ENCODE results near the gene COL27A1. TPM values are rescaled to one million over a fixed set of nuclear protein-coding genes. Genes with fewer than 3 reads are reported as not detected.

The COL27A1 gene
- total RNA-seq, 1 donor: 0.21 TPM

DNA sequence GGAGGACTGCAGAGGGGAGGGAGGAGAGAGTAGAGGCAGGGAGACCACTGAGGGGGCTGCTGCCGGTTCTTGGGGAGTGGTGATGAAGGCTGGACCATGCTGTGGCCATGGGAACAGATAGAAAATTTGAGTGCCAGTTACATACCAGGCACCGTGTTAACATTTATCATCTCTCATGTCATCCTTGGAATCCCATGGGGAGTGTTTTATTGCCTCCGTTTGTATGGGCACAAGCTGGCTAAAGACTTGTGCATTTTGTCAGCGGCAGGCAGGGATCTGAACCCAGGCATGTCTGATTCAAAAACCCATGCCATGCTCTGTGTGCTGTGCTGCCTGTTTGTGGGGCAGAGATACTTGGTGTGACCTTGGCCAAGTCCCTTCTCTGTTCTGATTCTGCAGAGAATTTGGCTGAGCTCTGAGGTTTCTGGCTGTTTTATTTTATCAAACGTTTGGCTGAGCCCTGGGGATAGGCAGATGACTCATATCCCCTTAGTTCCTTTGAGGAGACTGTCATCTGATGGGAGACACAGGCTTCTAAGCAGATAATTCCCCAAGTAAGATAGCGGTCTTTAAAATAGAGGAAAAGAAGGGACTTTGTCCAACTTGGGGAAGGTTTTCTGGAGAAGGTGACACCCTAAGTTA lies 22.2 kb downstream of the COL27A1 start:
- H3K4me1 ChIP-seq (ENCODE audit: insufficient read depth, low read length): no peaks in the 10 kb centered on the region
- H3K4me3 ChIP-seq (ENCODE audit: low read length): no peak overlapping the region
- no peaks in the 10 kb centered on the region for H3K9me3 ChIP-seq (ENCODE audit: low read depth, low read length)
- H3K27me3 ChIP-seq (ENCODE audit: insufficient read depth, low read length): no peaks in the 10 kb centered on the region

GRCh38 chr9:114178076-114178475 lies 22.7 kb downstream of the COL27A1 start:
- Histone ChIP-seq H3K9me3 (ENCODE audit: low read depth, low read length) (no peaks in the 10 kb centered on the region), H3K4me3 (ENCODE audit: low read length) (no peak overlapping the region), H3K4me1 (ENCODE audit: insufficient read depth, low read length) (no peaks in the 10 kb centered on the region), H3K27me3 (ENCODE audit: insufficient read depth, low read length) (no peaks in the 10 kb centered on the region)

- no peaks in the 10 kb centered on the region for H3K4me1 ChIP-seq (ENCODE audit: insufficient read depth, low read length)
- no peak overlapping the region for H3K4me3 ChIP-seq (ENCODE audit: low read length)
- H3K9me3 ChIP-seq (ENCODE audit: low read depth, low read length): no peaks in the 10 kb centered on the region
- no peaks in the 10 kb centered on the region for H3K27me3 ChIP-seq (ENCODE audit: insufficient read depth, low read length)
Measured at GRCh38 chr9:114178756-114179450, 23.6 kb downstream of the COL27A1 start.

GRCh38 chr9:114179516-114179915 lies 24.2 kb downstream of the COL27A1 start:
- Histone ChIP-seq H3K4me3 (ENCODE audit: low read length) (no peak overlapping the region), H3K27me3 (ENCODE audit: insufficient read depth, low read length) (no peaks in the 10 kb centered on the region), H3K9me3 (ENCODE audit: low read depth, low read length) (no peaks in the 10 kb centered on the region), H3K4me1 (ENCODE audit: insufficient read depth, low read length) (no peaks in the 10 kb centered on the region)

DNA sequence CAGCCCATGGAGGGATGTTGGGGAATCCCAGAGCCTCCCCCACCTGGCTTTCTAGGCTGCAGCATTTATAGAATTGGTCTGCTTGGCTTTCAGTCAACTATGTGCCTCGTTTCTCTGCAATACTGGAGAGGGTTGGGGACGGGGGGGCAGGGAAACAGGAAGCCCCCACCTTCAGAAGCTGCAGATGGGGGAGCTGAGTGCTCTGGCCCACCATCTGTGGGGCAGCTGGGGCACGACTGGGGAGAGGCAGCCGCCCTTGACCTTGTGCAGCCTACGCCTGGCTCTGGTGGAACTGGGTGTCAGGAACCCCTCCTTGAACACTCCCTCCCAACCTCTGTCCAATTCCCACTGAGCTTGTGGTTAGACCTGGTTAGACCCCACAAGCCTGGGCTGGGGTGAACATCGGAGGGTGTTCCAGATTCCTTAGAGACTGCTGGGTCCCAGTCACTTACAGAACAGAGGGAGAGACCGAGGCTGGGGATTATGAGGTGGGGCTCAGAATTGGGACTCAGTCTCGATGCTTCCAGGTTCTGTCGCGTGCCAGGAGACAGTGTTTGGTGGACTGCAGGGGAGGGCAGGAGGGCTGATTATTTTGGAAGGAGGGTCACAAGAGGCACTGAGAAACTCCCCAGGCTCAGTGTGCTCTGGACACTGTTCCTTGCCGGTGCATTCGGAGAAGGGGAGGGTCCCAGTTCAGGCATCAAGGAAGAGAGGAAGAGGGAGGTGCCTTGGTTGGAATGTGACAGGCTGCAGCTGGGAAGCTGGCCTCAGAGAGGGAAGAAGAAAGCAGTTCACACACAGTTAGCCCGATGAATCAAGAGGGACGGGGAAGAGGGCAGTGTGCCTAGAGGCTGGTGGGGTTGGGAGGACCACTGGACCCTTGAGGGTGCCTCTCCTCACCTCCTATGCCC lies 25.6 kb downstream of the COL27A1 start:
- no peaks in the 10 kb centered on the region for H3K27me3 ChIP-seq (ENCODE audit: insufficient read depth, low read length)
- H3K4me3 ChIP-seq (ENCODE audit: low read length): no peak overlapping the region
- no peaks in the 10 kb centered on the region for H3K9me3 ChIP-seq (ENCODE audit: low read depth, low read length)

DNA sequence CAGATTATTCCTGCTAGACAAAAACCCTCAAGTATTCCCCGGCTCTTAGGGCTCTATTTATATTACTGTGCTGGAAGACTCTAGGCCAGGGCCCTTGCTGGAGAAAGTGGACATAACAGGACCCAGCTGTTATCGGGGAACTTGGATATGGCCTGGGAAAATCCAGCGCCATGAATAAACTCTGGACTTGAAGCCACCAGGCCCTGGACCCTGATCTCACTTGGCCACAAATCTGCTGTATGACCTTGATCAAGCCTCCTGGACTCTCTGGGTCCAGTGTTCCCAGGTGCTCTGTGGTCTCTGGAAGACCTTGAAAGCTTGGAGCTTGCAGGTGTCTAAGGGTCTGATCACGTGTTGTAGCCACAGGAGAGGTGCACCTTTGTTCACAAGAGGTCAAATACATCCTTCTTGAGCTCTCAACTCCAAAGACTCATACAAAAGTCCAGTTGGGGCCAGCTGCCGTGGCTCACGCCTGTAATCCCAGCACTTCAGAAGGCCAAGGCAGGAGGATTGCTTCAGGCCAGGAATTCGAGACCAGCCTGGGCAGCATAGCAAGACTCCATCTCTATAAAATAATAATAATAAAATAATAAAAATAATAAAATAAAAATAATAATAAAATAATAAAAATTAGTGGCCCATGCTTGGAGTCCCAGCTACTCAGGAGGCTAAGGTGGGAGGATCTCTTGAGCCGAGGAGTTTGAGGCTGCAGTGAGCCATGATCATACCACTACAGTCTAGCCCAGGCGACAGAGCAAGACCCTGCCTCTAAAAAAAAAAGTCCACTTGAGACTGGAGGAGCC lies 26.5 kb downstream of the COL27A1 start:
- H3K4me1 ChIP-seq (ENCODE audit: insufficient read depth, low read length): no peaks in the 10 kb centered on the region
- no peak overlapping the region for H3K4me3 ChIP-seq (ENCODE audit: low read length)
- no peaks in the 10 kb centered on the region for H3K9me3 ChIP-seq (ENCODE audit: low read depth, low read length)
- H3K27me3 ChIP-seq (ENCODE audit: insufficient read depth, low read length): no peaks in the 10 kb centered on the region

More for the DNA sequence above, 25.6 kb downstream of the COL27A1 start:
- no peaks in the 10 kb centered on the region for H3K4me1 ChIP-seq (ENCODE audit: insufficient read depth, low read length)

DNA sequence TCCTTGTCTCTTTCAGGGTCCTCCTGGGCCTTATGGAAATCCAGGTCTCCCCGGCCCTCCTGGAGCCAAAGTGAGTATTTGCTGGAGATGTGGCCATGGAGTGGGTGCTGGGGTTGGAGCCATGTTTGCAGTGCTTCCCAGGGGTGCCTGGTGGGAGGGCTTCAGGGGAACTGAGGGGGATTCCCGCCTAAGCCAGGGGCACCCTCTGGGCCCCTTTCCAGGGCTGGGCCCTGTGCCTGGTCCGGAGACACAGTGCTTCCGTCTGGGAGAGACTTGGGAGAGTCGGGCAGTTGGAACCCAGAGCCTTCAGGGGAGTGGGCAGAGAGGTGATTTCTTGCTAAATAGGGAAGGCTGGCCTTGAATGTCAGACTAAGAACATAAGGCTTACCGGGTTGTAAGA lies 27.7 kb downstream of the COL27A1 start:
- no peak overlapping the region for H3K4me3 ChIP-seq (ENCODE audit: low read length)
- no peaks in the 10 kb centered on the region for H3K27me3 ChIP-seq (ENCODE audit: insufficient read depth, low read length)
- H3K9me3 ChIP-seq (ENCODE audit: low read depth, low read length): no peaks in the 10 kb centered on the region
- H3K4me1 ChIP-seq (ENCODE audit: insufficient read depth, low read length): no peaks in the 10 kb centered on the region

GRCh38 chr9:114184071-114184470 lies 28.7 kb downstream of the COL27A1 start:
- no peaks in the 10 kb centered on the region for H3K27me3 ChIP-seq (ENCODE audit: insufficient read depth, low read length)
- no peaks in the 10 kb centered on the region for H3K9me3 ChIP-seq (ENCODE audit: low read depth, low read length)
- no peaks in the 10 kb centered on the region for H3K4me1 ChIP-seq (ENCODE audit: insufficient read depth, low read length)
- no peak overlapping the region for H3K4me3 ChIP-seq (ENCODE audit: low read length)

DNA sequence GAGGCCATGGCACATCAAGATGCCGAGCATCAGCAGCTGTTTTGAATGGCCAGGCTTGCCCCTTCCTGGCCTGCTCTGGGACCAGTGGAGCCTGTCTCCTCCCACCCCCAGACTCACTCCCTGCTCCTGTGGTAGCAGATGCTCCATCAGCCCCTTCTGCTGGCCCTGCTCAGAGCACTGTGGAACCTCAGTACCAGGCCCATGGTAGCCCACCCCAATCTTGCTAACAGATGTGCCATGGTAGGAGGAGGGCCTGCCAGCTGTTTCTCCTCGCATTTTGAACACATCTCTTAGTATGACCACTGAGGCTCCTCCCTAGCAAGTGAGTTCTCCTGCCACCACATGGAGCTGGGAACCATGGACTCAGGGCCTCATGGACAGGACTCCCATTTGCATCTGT lies 29.5 kb downstream of the COL27A1 start:
- H3K4me1 ChIP-seq (ENCODE audit: insufficient read depth, low read length): no peaks in the 10 kb centered on the region
- H3K4me3 ChIP-seq (ENCODE audit: low read length): no peak overlapping the region
- no peaks in the 10 kb centered on the region for H3K9me3 ChIP-seq (ENCODE audit: low read depth, low read length)
- no peaks in the 10 kb centered on the region for H3K27me3 ChIP-seq (ENCODE audit: insufficient read depth, low read length)

GRCh38 chr9:114185570-114186490 lies 30.5 kb downstream of the COL27A1 start:
- H3K4me1 ChIP-seq (ENCODE audit: insufficient read depth, low read length): no peaks in the 10 kb centered on the region
- H3K9me3 ChIP-seq (ENCODE audit: low read depth, low read length): no peaks in the 10 kb centered on the region
- H3K4me3 ChIP-seq (ENCODE audit: low read length): no peak overlapping the region
- H3K27me3 ChIP-seq (ENCODE audit: insufficient read depth, low read length): no peaks in the 10 kb centered on the region

GRCh38 chr9:114186605-114187289 lies 31.4 kb downstream of the COL27A1 start:
- Histone ChIP-seq H3K9me3 (ENCODE audit: low read depth, low read length) (no peaks in the 10 kb centered on the region), H3K4me1 (ENCODE audit: insufficient read depth, low read length) (no peaks in the 10 kb centered on the region), H3K4me3 (ENCODE audit: low read length) (no peak overlapping the region), H3K27me3 (ENCODE audit: insufficient read depth, low read length) (no peaks in the 10 kb centered on the region)

DNA sequence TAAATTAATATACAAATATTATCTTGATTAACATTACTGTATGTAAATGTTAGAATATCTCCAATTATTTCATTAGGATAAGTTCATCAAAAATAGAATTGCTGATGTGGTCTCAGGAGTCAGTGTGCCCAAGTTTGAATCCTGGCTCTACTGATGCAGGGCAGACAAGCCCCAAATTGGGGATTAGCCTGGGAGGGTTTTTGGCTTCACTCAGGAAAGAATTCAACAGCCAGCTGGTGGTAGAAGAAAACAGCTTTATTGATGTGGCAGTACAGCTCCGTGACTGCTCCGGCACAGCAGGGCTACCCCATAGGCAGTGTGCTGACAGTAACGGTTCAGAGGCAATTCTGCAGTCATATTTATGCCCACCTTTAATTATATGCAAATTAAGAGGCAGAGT lies 32.5 kb downstream of the COL27A1 start:
- Histone ChIP-seq H3K27me3 (ENCODE audit: insufficient read depth, low read length) (no peaks in the 10 kb centered on the region), H3K9me3 (ENCODE audit: low read depth, low read length) (no peaks in the 10 kb centered on the region), H3K4me1 (ENCODE audit: insufficient read depth, low read length) (no peaks in the 10 kb centered on the region), H3K4me3 (ENCODE audit: low read length) (no peak overlapping the region)

GRCh38 chr9:114189823-114190562 lies 34.7 kb downstream of the COL27A1 start:
- Histone ChIP-seq H3K27me3 (ENCODE audit: insufficient read depth, low read length) (no peaks in the 10 kb centered on the region), H3K4me1 (ENCODE audit: insufficient read depth, low read length) (no peaks in the 10 kb centered on the region), H3K4me3 (ENCODE audit: low read length) (no peak overlapping the region), H3K9me3 (ENCODE audit: low read depth, low read length) (no peaks in the 10 kb centered on the region)
